NCI-H446 treated with DMSO at 0.1 percent for 48 hours (cell line): ENCODE results near the gene CGRRF1.
A peak's percentile ranks its signal among the peaks of the same experiment; 100 is the strongest.

Source experiments
- DNase-seq: peaks from one replicate; lab custom pipeline; 2025; lab: John Stamatoyannopoulos, UW

Gene CGRRF1

DNA sequence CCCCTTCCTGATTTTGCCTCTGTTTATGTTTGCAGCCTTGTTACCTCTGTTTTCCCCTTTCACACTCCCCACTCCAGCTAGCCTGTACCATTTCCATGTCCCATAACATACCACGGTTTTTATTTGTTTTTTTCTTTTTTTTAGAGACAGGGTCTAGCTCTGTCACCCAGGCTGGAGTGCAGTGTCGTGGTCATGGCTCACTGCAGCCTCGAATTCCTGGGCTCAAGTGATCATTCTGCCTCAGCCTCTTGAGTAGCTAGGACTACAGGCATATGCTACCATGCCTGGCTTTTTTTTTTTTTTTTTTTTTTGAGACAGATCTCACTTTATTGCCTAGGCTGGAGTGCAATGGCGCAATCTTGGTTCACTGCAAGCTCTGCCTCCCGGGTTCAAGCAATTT lies 38.8 kb downstream of the CGRRF1 start:
- no peak for DNase-seq

DNA sequence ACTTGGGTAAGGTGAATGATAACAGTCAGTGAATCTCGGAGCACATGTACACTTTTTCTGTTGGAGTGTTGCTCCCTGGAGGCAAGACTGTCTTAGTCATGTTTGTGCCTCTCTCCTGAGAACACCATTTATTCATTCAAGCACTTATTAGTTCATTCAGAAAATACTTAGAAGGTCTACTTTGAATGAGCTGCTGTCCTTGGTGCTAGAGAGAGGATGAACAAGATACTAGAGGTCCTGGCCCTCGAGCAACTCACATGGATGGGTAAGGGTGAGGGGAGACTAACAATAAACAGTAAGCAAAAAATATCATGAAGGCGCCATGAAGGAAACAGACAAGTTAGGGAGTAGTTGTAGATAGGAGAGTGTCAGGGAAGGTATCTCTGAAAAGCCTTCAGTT lies 40.2 kb downstream of the CGRRF1 start:
- DNase-seq, result no peak

DNA sequence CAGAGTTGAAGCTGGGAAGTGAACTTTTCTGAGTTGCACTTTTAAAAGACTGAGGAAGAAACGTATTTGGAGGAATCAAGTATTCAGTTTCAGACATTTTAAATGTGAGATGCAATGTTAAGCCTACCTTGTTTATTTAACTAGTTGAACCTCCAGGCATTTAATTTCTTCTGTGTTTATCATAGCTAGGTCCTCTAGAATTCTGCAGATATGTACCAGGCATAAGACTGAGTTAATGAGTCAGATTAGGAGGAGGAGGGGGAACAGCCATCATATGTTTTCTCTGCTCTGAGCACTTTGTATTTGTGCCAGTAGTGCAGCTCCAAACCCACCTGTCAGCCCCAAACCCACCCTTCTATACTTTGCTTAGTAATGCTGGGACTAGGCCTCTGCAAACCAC lies 40.8 kb downstream of the CGRRF1 start:
- no peak for DNase-seq

DNA sequence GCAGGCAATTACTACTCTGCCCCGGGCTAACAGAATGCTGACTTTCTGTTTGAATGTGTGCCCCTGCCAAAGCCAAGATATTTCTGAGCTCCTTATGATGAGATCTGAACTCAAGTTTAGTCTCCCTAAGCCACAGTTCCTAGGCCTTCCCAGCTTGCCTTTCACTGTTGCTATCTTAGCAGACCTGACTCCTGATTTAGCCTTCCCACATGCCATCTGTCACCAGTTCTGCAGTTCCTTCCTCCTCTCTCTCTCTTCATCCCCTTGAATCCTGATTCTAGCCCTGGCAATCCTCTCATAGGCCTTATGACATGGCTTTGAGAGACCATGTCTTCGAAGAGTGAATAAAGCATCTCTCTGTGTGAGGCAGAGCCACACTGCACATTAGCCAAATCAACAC lies 44.7 kb downstream of the CGRRF1 start:
- no peak for DNase-seq

DNA sequence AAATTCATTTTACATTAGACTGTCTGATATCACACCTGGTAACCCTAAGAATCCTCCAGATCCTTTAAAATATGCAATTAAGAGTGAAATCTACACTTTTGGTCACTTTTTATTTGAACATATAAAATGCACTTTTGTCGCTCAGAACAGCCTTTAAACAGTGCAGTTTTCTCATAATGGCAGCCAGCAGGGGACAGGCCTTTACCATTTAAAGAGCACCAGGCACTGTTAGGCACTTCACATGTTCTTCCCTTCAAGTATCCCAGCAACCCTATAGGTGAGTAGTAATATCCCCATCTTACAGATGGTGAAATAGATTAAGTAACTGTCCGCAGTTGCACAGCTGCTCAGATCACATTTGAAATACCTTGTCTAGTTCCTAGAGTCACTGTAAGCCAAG lies 45.9 kb downstream of the CGRRF1 start:
- no peak for DNase-seq

DNA sequence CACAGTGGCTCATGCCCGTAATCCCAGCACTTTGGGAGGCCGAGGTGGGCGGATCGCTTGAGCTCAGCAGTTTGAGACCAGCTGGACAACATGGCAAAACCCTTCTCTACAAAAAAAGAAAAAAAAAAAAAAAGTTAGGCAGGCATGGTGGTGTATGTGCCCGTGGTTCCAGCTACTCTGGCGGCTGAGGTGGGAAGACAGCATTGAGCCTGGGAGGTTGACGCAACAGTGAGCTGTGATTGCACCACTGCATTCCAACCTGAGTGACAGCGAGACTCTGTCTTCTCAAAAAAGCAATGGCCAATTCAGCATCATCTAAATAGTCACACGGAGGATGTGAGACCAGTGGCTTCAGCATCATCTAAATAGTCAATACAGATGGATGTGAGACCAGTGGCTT lies 46.8 kb downstream of the CGRRF1 start:
- no peak for DNase-seq

DNA sequence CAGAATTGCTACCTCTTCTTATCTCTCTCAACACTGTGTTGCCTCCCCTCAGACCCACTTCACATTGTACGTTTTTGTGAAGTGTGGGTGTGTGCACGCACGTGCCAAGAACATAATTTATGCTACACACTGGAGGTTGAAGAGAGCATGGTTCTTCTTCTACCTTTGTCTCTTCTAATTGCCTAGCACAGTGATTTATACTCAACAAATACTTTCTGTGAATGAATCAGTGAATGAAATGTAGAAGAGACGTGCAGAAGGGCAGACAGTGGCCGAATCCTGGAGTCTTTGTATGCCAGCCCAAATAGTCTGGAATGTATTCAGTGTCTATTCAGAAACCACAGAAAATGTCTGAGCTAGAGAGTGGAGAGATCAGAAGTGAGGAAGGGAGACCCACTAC lies 52.6 kb downstream of the CGRRF1 start:
- no peak for DNase-seq

DNA sequence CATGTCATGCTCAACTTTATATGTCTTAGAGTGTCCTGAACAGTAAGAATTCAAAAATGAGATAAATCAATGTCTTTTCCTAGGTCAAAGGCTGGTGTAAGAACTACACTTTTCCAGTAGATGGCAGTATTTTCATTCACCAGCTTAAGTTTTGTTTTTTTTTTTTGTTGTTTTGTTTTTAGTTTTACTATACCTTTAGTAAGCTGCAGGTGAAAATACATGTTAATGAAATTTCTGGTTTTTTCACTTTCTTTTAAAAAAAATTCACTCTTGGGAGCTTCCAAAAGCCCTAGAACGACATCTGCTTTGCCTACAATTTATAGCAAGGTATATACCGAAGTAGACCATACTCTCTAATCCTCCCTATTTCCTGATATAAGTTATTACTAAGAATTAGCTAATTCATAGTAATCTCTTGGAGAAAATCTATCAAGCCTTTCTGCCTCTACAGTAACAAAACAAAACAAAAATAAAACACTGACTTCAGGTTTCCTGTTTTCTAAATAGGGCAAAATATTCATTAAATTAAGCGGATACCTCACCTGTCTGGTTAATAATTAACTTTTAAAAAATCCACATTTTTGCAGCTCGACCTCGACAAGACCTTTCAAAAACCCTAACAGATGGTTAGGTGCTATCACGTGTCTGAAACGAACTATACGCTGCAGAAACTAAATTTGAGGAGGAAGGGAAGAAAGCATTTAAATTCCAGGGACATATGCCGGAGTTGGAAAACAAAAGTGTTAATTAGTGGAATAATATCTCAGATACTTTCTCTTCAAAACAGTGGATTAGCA lies 54.6 kb downstream of the CGRRF1 start:
- DNase-seq, result no peak

DNA sequence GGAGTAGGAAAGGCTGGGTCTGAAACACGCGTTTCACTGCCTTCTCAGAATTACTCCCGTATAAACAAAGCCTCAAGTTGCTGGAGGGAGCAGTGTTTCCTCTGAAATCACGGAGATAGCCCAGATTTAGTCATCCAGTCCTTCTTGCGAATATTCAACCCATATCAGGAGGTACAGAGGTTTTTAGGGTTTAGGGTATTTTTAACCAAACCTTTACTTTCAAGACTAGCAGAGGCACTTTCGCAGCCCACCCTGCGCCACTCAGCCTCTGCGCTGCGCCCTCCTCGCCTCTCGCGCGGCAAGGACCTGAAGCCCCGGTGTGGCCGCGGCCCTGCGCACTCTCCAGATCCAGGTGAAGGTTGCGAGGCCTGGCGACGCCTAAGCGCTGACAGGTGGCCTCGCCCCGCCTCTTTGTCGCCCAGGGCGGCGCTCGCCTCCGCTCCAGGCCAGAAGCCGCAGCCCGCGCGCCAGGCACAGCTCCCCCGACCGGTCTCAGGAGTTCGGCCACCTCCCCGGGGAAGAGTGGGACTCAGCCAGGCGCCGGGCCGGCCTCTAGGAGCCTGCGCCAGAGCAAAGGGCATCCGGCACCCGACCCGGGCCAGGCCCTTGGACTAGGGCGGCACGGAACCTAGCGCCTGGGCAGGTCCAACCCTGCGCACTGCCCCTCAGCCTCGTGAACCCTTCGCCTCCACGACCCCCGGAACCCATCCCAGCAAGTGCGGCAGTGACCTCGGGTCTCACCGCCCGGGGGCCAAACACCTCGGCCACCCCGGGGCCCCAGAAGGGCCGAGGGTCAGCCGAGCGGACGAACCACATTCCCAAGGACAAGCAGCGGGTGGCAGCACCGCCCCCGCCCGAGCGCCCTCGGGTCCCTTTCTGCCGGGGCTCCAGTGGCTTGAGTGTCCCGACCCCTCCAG lies 55.4 kb downstream of the CGRRF1 start:
- DNase-seq, result no peak

DNA sequence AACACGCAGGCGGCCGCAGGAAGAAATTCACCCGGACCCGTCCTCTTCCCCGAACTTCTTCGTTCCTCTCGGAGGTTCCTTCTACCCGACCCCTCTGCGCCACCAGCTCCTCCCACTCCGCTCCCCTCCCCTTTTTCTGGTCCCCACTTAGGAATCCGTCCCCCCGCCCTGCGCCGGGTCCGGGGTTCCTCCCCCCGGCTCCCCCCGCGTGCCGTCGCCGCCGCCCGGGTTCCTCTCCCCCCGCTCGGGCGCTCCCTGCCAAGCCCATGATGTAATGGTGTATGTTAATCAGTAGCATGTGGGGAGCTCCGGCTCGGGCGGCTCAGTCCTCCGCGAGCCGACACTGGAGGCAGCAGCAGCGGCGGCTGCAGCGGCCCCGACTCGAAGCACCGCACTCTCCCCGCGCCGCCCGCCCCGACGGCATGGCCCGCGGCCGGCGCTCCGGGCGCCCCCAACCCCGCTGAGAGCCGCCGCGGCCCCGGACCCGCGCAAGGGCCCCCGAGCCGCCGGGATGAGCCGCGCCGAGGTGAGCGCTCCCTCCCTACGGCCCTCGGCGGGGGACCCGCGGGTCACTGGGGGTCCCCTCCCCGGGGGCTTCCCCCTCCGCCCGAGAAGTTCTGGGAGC lies 56.2 kb downstream of the CGRRF1 start:
- peak; percentile 41 for DNase-seq

DNA sequence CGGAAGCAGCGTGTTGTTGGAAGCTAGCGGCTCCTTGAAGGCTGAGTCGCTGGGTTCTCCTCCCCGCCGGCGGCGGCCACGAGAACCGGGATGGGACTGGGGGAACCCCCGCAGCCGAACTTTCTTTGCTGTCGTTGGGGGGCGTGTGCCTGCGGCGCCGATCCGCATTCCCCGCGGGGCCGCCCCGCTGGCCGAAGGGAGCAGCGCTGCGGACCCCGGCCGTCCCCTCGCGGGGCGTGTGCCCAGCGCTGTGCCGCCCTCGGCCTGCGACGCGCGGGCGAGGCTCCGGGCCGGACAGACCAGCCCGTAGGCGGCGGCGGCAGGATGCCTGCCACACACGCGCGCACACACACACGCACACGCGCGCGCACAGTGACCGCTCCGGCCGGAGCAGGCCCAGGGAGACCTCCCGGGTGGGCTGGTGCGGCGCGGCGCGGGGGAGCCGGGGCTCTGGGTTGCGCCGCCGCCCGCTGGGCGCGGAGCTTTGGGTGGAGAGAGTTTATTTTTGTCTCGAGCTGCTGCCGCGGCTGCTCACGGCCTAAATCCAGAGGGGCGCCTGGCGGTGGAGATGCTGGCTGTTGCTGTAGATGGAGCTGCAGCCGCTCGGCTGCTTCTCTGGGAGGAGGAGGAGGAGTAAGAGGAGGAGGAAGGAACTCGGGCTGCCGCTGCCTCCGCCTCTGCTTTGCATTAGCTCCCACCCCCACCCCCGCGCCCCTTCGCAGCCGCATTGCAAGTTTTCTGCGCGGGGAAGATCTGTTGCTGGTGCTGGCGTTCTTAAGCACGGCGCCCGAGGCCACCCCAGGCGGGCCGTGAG lies 56.9 kb downstream of the CGRRF1 start, which contains the start of gene SAMD4A:
Gene SAMD4A (plus strand): TSS at position 719 of the 814 bp plus-strand sequence. CDS start 789 bp downstream, outside the sequence.
- no peak for DNase-seq

DNA sequence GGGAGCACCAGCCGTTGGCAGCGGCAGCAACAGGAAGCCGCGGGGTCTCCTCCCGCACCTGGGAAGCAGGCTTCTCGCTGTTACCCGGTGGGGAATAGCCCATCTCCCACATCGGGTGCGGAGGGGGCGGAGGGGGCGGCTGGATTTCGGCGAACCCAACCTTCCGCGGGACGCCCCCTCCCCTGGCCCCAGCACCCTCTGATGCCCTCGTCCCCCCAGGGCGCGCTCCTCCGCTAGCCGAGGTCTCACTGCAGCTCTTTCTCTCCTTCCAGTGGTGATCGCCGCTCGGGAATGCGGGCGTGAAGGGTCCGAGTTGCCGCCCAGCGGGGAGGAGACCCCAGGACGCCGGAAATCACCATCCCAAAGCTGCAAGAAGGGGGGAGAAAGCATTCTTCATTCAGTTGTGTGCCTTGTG lies 57.5 kb downstream of the CGRRF1 start:
- DNase-seq, result no peak

DNA sequence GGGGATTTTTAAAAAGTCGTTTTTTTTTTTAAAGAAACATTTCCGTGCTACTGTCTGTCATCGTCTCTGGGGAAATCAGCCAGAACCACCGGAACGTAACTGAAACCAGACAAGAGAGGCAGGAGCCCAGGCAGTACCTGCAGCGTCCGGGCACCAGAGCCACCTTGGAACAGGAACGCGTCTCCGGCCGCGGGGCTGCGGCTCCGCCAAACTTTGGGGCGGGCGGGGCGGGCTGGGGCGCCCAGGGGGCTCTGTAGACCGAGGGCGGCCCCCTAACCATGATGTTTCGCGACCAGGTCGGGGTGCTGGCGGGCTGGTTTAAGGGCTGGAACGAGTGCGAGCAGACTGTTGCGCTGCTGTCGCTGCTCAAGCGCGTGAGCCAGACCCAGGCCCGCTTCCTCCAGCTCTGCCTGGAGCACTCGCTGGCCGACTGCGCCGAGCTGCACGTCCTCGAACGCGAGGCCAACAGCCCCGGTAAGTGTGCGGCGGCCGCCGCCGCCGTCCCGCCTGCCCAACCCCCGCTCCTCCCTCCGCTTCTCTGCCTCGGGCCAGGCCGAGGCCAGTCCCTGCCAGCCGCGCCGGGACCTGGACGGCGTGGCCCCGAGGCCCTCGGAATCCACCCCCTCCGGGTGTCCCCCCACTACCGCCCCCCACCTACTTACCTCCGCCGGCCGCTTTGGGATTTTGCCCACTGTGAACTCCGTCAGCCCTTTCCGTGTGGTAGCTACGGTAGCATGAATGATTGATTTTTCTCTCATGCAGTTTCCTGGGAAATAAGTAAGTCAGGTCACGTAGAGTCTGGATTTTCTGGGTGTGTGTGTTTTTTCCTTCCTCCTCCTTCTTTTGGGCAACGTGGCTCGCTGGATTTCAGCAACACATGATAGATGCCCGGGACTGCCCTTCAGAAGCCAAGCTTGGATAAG lies 58.2 kb downstream of the CGRRF1 start:
- DNase-seq, result no peak

DNA sequence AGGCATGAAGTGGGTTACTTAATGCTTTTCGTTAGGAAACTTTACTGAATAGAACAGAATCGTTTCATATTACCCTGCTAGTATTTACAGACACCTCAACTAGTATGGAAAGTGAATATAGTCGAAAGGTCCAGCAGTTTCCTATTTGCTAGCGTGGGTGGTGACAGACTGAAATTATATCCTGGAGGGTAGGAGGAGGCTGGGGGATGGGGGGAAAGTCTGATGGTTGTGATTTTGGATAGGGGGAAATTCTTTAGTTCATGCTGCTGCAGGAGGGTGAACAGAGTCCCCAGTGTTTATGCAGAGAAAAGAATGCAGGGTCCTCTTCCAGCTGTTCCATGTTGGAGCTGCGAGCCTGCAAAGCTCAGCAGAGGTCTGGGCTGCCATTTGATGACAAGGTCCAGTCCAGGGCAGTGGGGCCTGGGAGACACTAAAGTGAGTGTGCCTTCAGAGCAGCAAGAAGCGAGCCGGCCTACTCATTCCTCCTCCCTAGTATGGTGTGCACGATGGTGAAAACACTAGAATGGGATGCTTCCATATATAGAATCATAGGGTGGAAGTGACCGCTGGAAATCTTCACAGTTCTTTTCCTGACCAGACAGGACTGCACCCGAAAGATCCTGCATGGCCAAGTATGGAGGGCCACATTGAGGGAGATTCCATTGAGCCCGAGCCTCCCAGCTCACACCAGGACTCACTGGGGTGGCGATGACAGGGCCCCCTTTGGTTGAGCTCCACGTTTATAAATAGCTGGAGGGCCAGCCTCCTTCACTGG lies 59.3 kb downstream of the CGRRF1 start:
- DNase-seq, result no peak

DNA sequence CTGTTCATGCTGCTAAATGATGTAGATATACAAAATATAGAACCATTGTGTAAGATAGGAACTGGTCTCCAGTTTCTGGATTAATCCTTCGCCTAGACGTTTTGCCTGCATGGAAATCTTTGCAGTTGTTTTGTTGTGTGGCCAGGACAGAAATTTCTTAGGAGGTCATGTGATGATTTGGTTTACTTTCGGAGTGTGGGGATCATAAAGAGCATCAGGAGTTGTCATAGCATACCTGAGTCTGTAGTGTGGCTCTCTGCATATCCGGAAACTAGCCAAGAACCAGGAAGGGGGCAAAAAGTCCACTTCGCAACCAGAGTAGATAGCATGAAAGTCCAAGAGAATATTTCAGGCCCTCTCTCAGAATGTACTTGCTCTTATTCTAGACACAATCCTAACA lies 60.3 kb downstream of the CGRRF1 start:
- no peak for DNase-seq

DNA sequence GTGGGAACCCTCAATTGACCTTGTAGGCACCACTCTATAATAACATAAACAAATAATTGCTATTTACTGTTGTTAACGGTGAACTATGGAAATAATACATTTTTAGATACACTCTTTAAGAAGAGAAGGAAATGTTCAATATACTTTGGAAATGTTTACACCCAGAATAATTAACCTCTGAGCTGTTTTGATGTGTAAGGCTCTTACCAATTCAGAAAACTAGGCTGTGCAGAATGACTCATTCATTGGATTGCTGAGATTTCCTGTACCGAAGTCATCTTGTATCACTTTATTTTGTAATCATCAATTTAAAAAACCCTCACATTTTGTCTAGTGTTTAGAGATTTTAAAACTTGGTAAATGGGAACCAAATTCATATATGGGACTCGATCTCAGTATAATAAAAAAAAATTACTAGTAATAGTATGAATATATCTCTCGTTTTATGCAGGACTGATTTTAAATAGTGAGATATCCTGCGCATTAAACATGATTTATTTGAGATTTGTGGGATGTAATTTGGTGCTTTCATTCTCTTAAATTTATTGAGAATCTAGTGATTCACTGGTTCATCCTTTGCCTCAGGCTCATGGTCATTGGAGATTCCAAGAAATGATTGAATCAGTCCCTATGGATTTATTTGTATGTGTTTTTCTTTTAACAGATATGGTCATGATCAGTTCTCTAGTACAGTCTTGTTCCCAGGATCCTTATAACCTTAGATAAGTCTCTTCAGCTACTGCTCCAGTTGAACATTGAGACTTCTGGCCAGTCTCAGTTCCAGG lies 61.1 kb downstream of the CGRRF1 start:
- no peak for DNase-seq

DNA sequence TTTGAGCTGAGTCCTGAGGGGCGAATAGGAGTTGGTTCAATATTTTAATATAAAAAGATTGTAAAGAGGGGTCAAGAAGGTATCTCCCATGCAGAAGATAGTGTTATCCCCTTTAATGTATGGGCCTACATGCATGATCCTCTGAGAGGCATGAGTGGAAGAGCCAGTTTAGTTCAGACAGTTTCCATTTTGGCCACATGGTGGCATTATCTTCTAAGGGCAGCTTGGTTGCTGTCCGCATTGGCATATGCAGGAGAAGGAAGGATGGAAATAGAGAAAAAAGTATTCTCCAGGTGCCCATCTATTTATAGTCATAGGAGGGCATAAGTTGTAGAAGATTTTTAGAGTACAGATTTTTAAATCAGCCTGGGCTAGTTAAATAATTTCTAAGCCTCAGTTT lies 62.6 kb downstream of the CGRRF1 start:
- DNase-seq, result no peak

DNA sequence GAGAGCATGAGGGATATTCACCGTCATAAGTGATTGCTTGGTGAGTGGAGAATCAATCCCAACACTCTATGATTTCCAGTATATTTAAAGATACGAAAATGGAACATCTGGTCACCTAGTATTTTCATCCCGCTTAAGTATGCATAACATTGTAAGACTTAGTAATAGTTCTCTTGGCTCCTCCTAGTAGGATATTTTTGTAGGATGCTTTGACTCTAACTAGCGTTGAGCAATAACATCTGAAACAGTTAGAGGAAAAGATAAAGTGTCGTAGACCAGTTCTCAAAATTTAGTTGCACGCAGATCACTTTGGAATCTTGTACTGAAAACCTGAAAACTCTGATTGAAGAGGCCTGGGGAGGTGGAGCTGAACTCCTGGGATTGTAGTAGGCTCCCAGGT lies 64.8 kb downstream of the CGRRF1 start:
- DNase-seq, result no peak

DNA sequence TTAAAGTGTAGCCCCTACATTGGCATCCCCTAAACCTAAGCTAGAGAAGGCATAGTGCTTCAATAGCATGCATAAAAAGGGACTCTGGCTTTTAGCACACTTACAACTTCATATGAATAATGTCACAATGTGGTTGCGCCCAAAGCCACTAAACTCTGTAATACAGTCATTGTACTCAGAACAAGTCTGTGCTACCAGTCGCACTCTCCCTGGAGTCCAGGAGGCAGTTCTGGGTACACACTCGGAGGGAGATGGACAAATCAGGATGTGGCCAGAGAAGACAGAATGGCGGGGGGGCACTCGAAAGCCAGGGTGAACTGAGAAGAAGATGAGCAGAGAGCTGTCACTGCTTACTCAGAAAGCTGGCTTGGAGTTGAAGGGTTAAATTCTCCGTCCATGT lies 67.8 kb downstream of the CGRRF1 start:
- DNase-seq, result no peak
